Right lung (tissue), 5 donors: ENCODE results near the gene NACA. TPM values are rescaled to one million over a fixed set of nuclear protein-coding genes. Genes with fewer than 3 reads are reported as not detected.
"Not testable (repeated sequence)": the region's sequence is repeated elsewhere in the genome, so short reads cannot be mapped to it uniquely, and the experiment has no call there.

Experiments used
- DNase-seq, 2 donors: peaks; one replicate each; pipeline ENCODE4 v3.0.0-alpha.2; 2013
- polyA plus RNA-seq, 5 donors: library from polyadenylated mRNA; unstranded; fragments of 120-200 nt; gene quantifications; one replicate each; pipeline versions ENCODE4 v1.2.1 to v1.2.3, GENCODE V29; 2013; ENCODE audit warnings: inconsistent platforms in 1 of 5, low replicate concordance in 1 of 5; ENCODE audit not compliant: insufficient read length in 5 of 5, insufficient read depth in 1 of 5

The NACA gene
- polyA plus RNA-seq, 5 donors, result 2,287 to 2,895 (median 2,368) TPM

- DNase-seq, result no peak
These were observed 24.3 kb upstream of the NACA start for GRCh38 chr12:56749359-56749758.

GRCh38 chr12:56728139-56728861 is 3.2 kb upstream of the NACA start:
- no peak for DNase-seq

GRCh38 chr12:56726196-56726675 is 1.1 kb upstream of the NACA start:
- DNase-seq, result not testable (repeated sequence)

- DNase-seq, result no peak
These were observed 614 bp upstream of the NACA start for GRCh38 chr12:56725723-56726102.

- DNase-seq, result no peak
These were observed 463 bp downstream of the NACA start for GRCh38 chr12:56724701-56724971.

GRCh38 chr12:56723889-56724700 is 1.0 kb downstream of the NACA start:
- DNase-seq, result peak in 1 of 2 donors; percentile 6

- DNase-seq, result no peak
These were observed 1.7 kb downstream of the NACA start for GRCh38 chr12:56723352-56723751.

- no peak for DNase-seq
These were observed 2.3 kb downstream of the NACA start for GRCh38 chr12:56722832-56723231.

- DNase-seq, result no peak
These were observed 3.4 kb downstream of the NACA start for GRCh38 chr12:56721721-56722120.

- no peak for DNase-seq
These were observed 3.9 kb downstream of the NACA start for GRCh38 chr12:56721216-56721615.

- no peak for DNase-seq
These were observed 4.4 kb downstream of the NACA start for GRCh38 chr12:56720731-56721151.

GRCh38 chr12:56719056-56719455 is 6.0 kb downstream of the NACA start:
- no peak for DNase-seq

GRCh38 chr12:56718636-56719035 is 6.5 kb downstream of the NACA start:
- no peak for DNase-seq

GRCh38 chr12:56718149-56718548 is 7.0 kb downstream of the NACA start:
- no peak for DNase-seq

- DNase-seq, result no peak
These were observed 7.9 kb downstream of the NACA start for GRCh38 chr12:56716933-56717880.

- no peak for DNase-seq
These were observed 8.6 kb downstream of the NACA start for GRCh38 chr12:56716458-56716857.

- no peak for DNase-seq
These were observed 9.3 kb downstream of the NACA start for GRCh38 chr12:56715798-56716197.

- DNase-seq, result no peak
These were observed 10.6 kb downstream of the NACA start for GRCh38 chr12:56714431-56714929.

GRCh38 chr12:56713345-56713744 is 11.8 kb downstream of the NACA start:
- no peak for DNase-seq

- DNase-seq, result no peak
These were observed 15.2 kb downstream of the NACA start for GRCh38 chr12:56709759-56710376.

- DNase-seq, result not testable (repeated sequence)
These were observed 20.6 kb downstream of the NACA start for GRCh38 chr12:56704522-56704921.
